ENCODE measurements around the gene CARD18. TPM values are rescaled to one million over a fixed set of nuclear protein-coding genes. Genes with fewer than 3 reads are reported as not detected.
"Not testable (repeated sequence)": the region's sequence is repeated elsewhere in the genome, so short reads cannot be mapped to it uniquely, and the experiment has no call there.

The CARD18 gene
- total RNA-seq, 2 donors from 2014 or later, result not detected

DNA sequence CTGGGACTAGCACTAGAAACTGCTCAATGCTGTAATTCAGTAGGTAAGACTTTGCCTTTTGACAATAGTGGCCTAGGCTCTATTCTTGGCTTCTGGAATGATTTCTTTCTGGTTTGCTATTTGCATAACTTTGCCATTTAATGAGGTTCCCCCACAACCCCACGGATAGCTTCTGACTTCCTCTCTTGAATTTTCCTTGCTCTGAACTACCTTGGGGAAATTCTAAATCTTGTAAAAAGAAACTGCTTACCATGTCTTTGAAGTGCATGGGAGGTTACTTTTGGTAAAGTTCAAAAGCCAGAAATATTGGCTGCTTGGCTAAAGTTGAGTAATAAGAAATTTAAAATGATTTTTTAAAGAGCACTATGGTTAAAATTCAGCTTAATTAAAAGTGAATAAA is 35.3 kb downstream of the CARD18 start:
- Histone ChIP-seq H3K36me3 (ENCODE audit: control insufficient read depth, insufficient read depth, low read length) (no peaks in the 10 kb centered on the region), H3K27ac (ENCODE audit: low read depth, low read length) (no peak overlapping the region), H3K9me3 (ENCODE audit: control insufficient read depth, low read length) (peaks cover 10% of the 10 kb centered on the region), H3K27me3 (ENCODE audit: control insufficient read depth, insufficient read depth, low read length, poor library complexity, severe bottlenecking) (no peaks in the 10 kb centered on the region), H3K4me3 (ENCODE audit: low read length) (no peak overlapping the region), H3K4me1 (ENCODE audit: control insufficient read depth, insufficient read depth, low read length) (no peaks in the 10 kb centered on the region), H3K9ac (ENCODE audit: extremely low read depth, low read length, poor library complexity, severe bottlenecking) (no peak overlapping the region)
- Mint-ChIP-seq H3K27me3 (ENCODE audit: insufficient read depth) (no peaks in the 10 kb centered on the region), H3K27ac (no peak overlapping the region), H3K9me3 (peaks cover 12% of the 10 kb centered on the region), H3K4me1 (no peaks in the 10 kb centered on the region), H3K4me3 (no peak overlapping the region), H3K36me3 (ENCODE audit: low read depth) (no peaks in the 10 kb centered on the region)
- 71 to 89% methylated on average over 1 of the region's 1 CpG for WGBS, 2 experiments (ENCODE audit: insufficient coverage in 1 of 2, insufficient read length in 1 of 2)
- no peak for DNase-seq
- TF ChIP-seq CTCF (conservative IDR thresholded peaks at IDR 0.05), result no peak

GRCh38 chr11:105103336-105103735 is 36.2 kb downstream of the CARD18 start:
- Histone ChIP-seq H3K36me3 (ENCODE audit: control insufficient read depth, insufficient read depth, low read length) (no peaks in the 10 kb centered on the region), H3K4me1 (ENCODE audit: control insufficient read depth, insufficient read depth, low read length) (no peaks in the 10 kb centered on the region), H3K9ac (ENCODE audit: extremely low read depth, low read length, poor library complexity, severe bottlenecking) (no peak overlapping the region), H3K27me3 (ENCODE audit: control insufficient read depth, insufficient read depth, low read length, poor library complexity, severe bottlenecking) (no peaks in the 10 kb centered on the region), H3K27ac (ENCODE audit: low read depth, low read length) (no peak overlapping the region), H3K9me3 (ENCODE audit: control insufficient read depth, low read length) (peaks cover 10% of the 10 kb centered on the region), H3K4me3 (ENCODE audit: low read length) (no peak overlapping the region)
- no peak for DNase-seq
- Mint-ChIP-seq H3K4me3 (no peak overlapping the region), H3K27ac (no peak overlapping the region), H3K27me3 (ENCODE audit: insufficient read depth) (no peaks in the 10 kb centered on the region), H3K4me1 (no peaks in the 10 kb centered on the region), H3K9me3 (peaks cover 12% of the 10 kb centered on the region), H3K36me3 (ENCODE audit: low read depth) (no peaks in the 10 kb centered on the region)
- TF ChIP-seq CTCF (conservative IDR thresholded peaks at IDR 0.05), result no peak

- H3K4me1 ChIP-seq (ENCODE audit: control insufficient read depth, insufficient read depth, low read length); H3K4me3 Mint-ChIP-seq; H3K27me3 Mint-ChIP-seq (ENCODE audit: insufficient read depth); H3K36me3 Mint-ChIP-seq (ENCODE audit: low read depth); H3K27me3 ChIP-seq (ENCODE audit: control insufficient read depth, insufficient read depth, low read length, poor library complexity, severe bottlenecking); H3K9me3 Mint-ChIP-seq; H3K36me3 ChIP-seq (ENCODE audit: control insufficient read depth, insufficient read depth, low read length); H3K4me3 ChIP-seq (ENCODE audit: low read length); DNase-seq; H3K4me1 Mint-ChIP-seq; H3K9ac ChIP-seq (ENCODE audit: extremely low read depth, low read length, poor library complexity, severe bottlenecking); H3K27ac ChIP-seq (ENCODE audit: low read depth, low read length); H3K27ac Mint-ChIP-seq: not testable (repeated sequence)
- WGBS, 2 experiments (ENCODE audit: insufficient coverage in 1 of 2, insufficient read length in 1 of 2), result no CpG with 5 or more reads among the region's 3 CpGs
- H3K9me3 ChIP-seq (ENCODE audit: control insufficient read depth, low read length), result peaks cover 10% of the 10 kb centered on the region
Observed at GRCh38 chr11:105102079-105102581, 37.4 kb downstream of the CARD18 start.

GRCh38 chr11:105100981-105101630 is 38.5 kb downstream of the CARD18 start:
- no peaks in the 10 kb centered on the region for H3K27me3 Mint-ChIP-seq (ENCODE audit: insufficient read depth)
- DNase-seq, result no peak
- 85 to 100% methylated on average over 2 of the region's 2 CpGs for WGBS, 2 experiments (ENCODE audit: insufficient coverage in 1 of 2, insufficient read length in 1 of 2)
- no peaks in the 10 kb centered on the region for H3K4me1 Mint-ChIP-seq
- no peak overlapping the region for H3K4me3 ChIP-seq (ENCODE audit: low read length)
- H3K27ac Mint-ChIP-seq, result no peak overlapping the region
- no peak overlapping the region for H3K9ac ChIP-seq (ENCODE audit: extremely low read depth, low read length, poor library complexity, severe bottlenecking)
- H3K36me3 ChIP-seq (ENCODE audit: control insufficient read depth, insufficient read depth, low read length), result no peaks in the 10 kb centered on the region
- H3K27me3 ChIP-seq (ENCODE audit: control insufficient read depth, insufficient read depth, low read length, poor library complexity, severe bottlenecking), result no peaks in the 10 kb centered on the region
- H3K4me3 Mint-ChIP-seq, result no peak overlapping the region
- H3K4me1 ChIP-seq (ENCODE audit: control insufficient read depth, insufficient read depth, low read length), result no peaks in the 10 kb centered on the region
- H3K27ac ChIP-seq (ENCODE audit: low read depth, low read length), result no peak overlapping the region
- no peaks in the 10 kb centered on the region for H3K36me3 Mint-ChIP-seq (ENCODE audit: low read depth)
- no peak for TF ChIP-seq CTCF (conservative IDR thresholded peaks at IDR 0.05)
- H3K9me3 ChIP-seq (ENCODE audit: control insufficient read depth, low read length), result peaks cover 8% of the 10 kb centered on the region
- H3K9me3 Mint-ChIP-seq, result peaks cover 5% of the 10 kb centered on the region
